Glutamatergic neuron (in vitro differentiated cells): ENCODE measurements around the gene DOCK1. TPM values are rescaled to one million over a fixed set of nuclear protein-coding genes. Genes with fewer than 3 reads are reported as not detected.

Experiments
- DNase-seq: peaks from one replicate; pipeline ENCODE4 v3.0.0; 2022
- H3K27ac Mint-ChIP-seq: one replicate; pipeline ENCODE4 v1.8.0; 2020; ENCODE audit warnings: mild to moderate bottlenecking, mixed read lengths, inconsistent platforms; ENCODE audit not compliant: unreplicated experiment
- H3K27me3 Mint-ChIP-seq: one replicate; pipeline ENCODE4 v1.8.0; 2020; ENCODE audit warnings: mild to moderate bottlenecking, moderate library complexity, mixed read lengths, inconsistent platforms; ENCODE audit not compliant: unreplicated experiment
- H3K36me3 Mint-ChIP-seq: one replicate; pipeline ENCODE4 v1.8.0; 2020; ENCODE audit warnings: mild to moderate bottlenecking, mixed read lengths, inconsistent platforms; ENCODE audit not compliant: unreplicated experiment
- H3K4me1 Mint-ChIP-seq: one replicate; pipeline ENCODE4 v1.8.0; 2020; ENCODE audit warnings: mild to moderate bottlenecking, low read depth, mixed read lengths, inconsistent platforms; ENCODE audit not compliant: unreplicated experiment
- H3K4me3 Mint-ChIP-seq: one replicate; pipeline ENCODE4 v1.8.0; 2020; ENCODE audit warnings: mild to moderate bottlenecking, mixed read lengths, inconsistent platforms; ENCODE audit not compliant: unreplicated experiment
- H3K9me3 Mint-ChIP-seq: one replicate; pipeline ENCODE4 v1.8.0; 2020; ENCODE audit warnings: mild to moderate bottlenecking, moderate library complexity, mixed read lengths, inconsistent platforms; ENCODE audit not compliant: unreplicated experiment
- CTCF ChIP-seq: fragments of 200-600 bp; sonication (generic); IDR thresholded peaks from one replicate; pipeline ENCODE4 v1.5.0; 2021; ENCODE audit not compliant: partially characterized antibody, unreplicated experiment
- total RNA-seq: library from RNA; stranded (reverse); fragmentation: NEBNext Ultra II Directional; extraction: Animal tissue kit (Norgen Biotek cat#: 25700); gene quantifications from one replicate; pipeline ENCODE4 v1.2.1, GENCODE V29; 2021; ENCODE audit not compliant: unreplicated experiment

DOCK1 gene
- total RNA-seq, 1 donor from 2014 or later = 19.7 TPM

- TF ChIP-seq CTCF = no peak
- Mint-ChIP-seq H3K4me3 (no peak overlapping the region), H3K4me1 (peaks cover 18% of the 10 kb centered on the region), H3K27me3 (peaks cover 4% of the 10 kb centered on the region), H3K9me3 (peaks cover 5% of the 10 kb centered on the region), H3K27ac (no peak overlapping the region), H3K36me3 (no peaks in the 10 kb centered on the region)
- DNase-seq = peak; percentile 34
These were observed 162.4 kb downstream of the DOCK1 start for GRCh38 chr10:127067542-127068194.

GRCh38 chr10:127068485-127068884 is 163.3 kb downstream of the DOCK1 start:
- DNase-seq = no peak
- Mint-ChIP-seq H3K4me1 (peaks cover 18% of the 10 kb centered on the region), H3K9me3 (peaks cover 5% of the 10 kb centered on the region), H3K27me3 (peaks cover 4% of the 10 kb centered on the region), H3K4me3 (no peak overlapping the region), H3K36me3 (no peaks in the 10 kb centered on the region), H3K27ac (no peak overlapping the region)
- TF ChIP-seq CTCF = no peak

GRCh38 chr10:127069436-127069835 is 164.2 kb downstream of the DOCK1 start:
- Mint-ChIP-seq H3K36me3 (no peaks in the 10 kb centered on the region), H3K27me3 (peaks cover 4% of the 10 kb centered on the region), H3K4me1 (peaks cover 18% of the 10 kb centered on the region), H3K27ac (no peak overlapping the region), H3K9me3 (peaks cover 5% of the 10 kb centered on the region), H3K4me3 (no peak overlapping the region)
- no peak for TF ChIP-seq CTCF
- DNase-seq = no peak

- Mint-ChIP-seq H3K27ac (no peak overlapping the region), H3K4me3 (no peak overlapping the region), H3K36me3 (no peaks in the 10 kb centered on the region), H3K27me3 (peaks cover 4% of the 10 kb centered on the region), H3K9me3 (peaks cover 3% of the 10 kb centered on the region), H3K4me1 (peaks cover 17% of the 10 kb centered on the region)
- TF ChIP-seq CTCF = no peak
- no peak for DNase-seq
These were observed 165.9 kb downstream of the DOCK1 start for GRCh38 chr10:127071126-127071525.

GRCh38 chr10:127073666-127074065 is 168.4 kb downstream of the DOCK1 start:
- DNase-seq = no peak
- Mint-ChIP-seq H3K27me3 (peaks cover 2% of the 10 kb centered on the region), H3K4me3 (no peak overlapping the region), H3K4me1 (no peaks in the 10 kb centered on the region), H3K27ac (no peak overlapping the region), H3K9me3 (peaks cover 3% of the 10 kb centered on the region), H3K36me3 (no peaks in the 10 kb centered on the region)
- no peak for TF ChIP-seq CTCF
